ENCODE measurements around the gene FOXI2. TPM values are rescaled to one million over a fixed set of nuclear protein-coding genes. Genes with fewer than 3 reads are reported as not detected.

Gene FOXI2
- total RNA-seq, 1 donor from 2014 or later: not detected

GRCh38 chr10:127699311-127699710 lies 37.7 kb upstream of the FOXI2 start:
- TF ChIP-seq EZH2 (IDR thresholded peaks at IDR 0.05): no peak
- TF ChIP-seq CTCF (IDR thresholded peaks at IDR 0.05): no peak
- no peak for TF ChIP-seq EZH2phosphoT487 (IDR thresholded peaks at IDR 0.05)
- no peaks in the 10 kb centered on the region for H3K36me3 ChIP-seq
- peaks cover 15% of the 10 kb centered on the region for H3K4me1 Mint-ChIP-seq
- no peaks in the 10 kb centered on the region for H4K20me1 ChIP-seq (ENCODE audit: low read depth)
- no peaks in the 10 kb centered on the region for H3F3A ChIP-seq (ENCODE audit: low read depth)
- no peak for DNase-seq (ENCODE audit: low spot score)
- no peak overlapping the region for H3K27ac ChIP-seq
- H3K9me3 ChIP-seq (ENCODE audit: low read depth): no peaks in the 10 kb centered on the region
- H3K9ac ChIP-seq: no peak overlapping the region
- no peaks in the 10 kb centered on the region for H3K36me3 Mint-ChIP-seq
- H3K4me3 ChIP-seq: no peak overlapping the region
- H3K4me3 Mint-ChIP-seq: no peak overlapping the region
- H3K27me3 ChIP-seq: no peaks in the 10 kb centered on the region
- H3K27ac Mint-ChIP-seq: no peak overlapping the region
- no peaks in the 10 kb centered on the region for H3K9me3 Mint-ChIP-seq
- H3K4me1 ChIP-seq: no peaks in the 10 kb centered on the region
- no peak overlapping the region for H2AFZ ChIP-seq (replicated peaks)
- no peak overlapping the region for H3K4me2 ChIP-seq
- peaks cover 2% of the 10 kb centered on the region for H3K27me3 Mint-ChIP-seq (ENCODE audit: insufficient read depth, low read depth)
- no peaks in the 10 kb centered on the region for H3K79me2 ChIP-seq (ENCODE audit: low read depth)

- TF ChIP-seq CTCF (IDR thresholded peaks at IDR 0.05) (no peak), EZH2 (IDR thresholded peaks at IDR 0.05) (no peak), EZH2phosphoT487 (IDR thresholded peaks at IDR 0.05) (no peak)
- no peaks in the 10 kb centered on the region for H3K9me3 Mint-ChIP-seq
Observed at GRCh38 chr10:127702271-127702670, 34.7 kb upstream of the FOXI2 start.

GRCh38 chr10:127715249-127715648 lies 21.7 kb upstream of the FOXI2 start:
- no peak overlapping the region for H3K9ac ChIP-seq
- H3K27ac ChIP-seq: no peak overlapping the region
- peaks cover 4% of the 10 kb centered on the region for H4K20me1 ChIP-seq (ENCODE audit: low read depth)
- H3K4me3 ChIP-seq: no peak overlapping the region
- no peaks in the 10 kb centered on the region for H3K36me3 ChIP-seq
- H2AFZ ChIP-seq (replicated peaks): no peak overlapping the region
- H3K4me2 ChIP-seq: no peak overlapping the region
- Mint-ChIP-seq H3K27ac (no peak overlapping the region), H3K27me3 (ENCODE audit: insufficient read depth, low read depth) (peaks cover 3% of the 10 kb centered on the region), H3K9me3 (peaks cover 3% of the 10 kb centered on the region), H3K4me1 (no peaks in the 10 kb centered on the region), H3K4me3 (no peak overlapping the region), H3K36me3 (no peaks in the 10 kb centered on the region)
- DNase-seq (ENCODE audit: low spot score): no peak
- no peaks in the 10 kb centered on the region for H3K9me3 ChIP-seq (ENCODE audit: low read depth)
- H3K79me2 ChIP-seq (ENCODE audit: low read depth): no peaks in the 10 kb centered on the region
- no peaks in the 10 kb centered on the region for H3F3A ChIP-seq (ENCODE audit: low read depth)
- H3K27me3 ChIP-seq: peaks cover 27% of the 10 kb centered on the region
- no peaks in the 10 kb centered on the region for H3K4me1 ChIP-seq
- TF ChIP-seq EZH2phosphoT487 (IDR thresholded peaks at IDR 0.05): no peak
- no peak for TF ChIP-seq CTCF (IDR thresholded peaks at IDR 0.05)
- no peak for TF ChIP-seq EZH2 (IDR thresholded peaks at IDR 0.05)

More at GRCh38 chr10:127702271-127702670, 34.7 kb upstream of the FOXI2 start:
- Histone ChIP-seq H3F3A (ENCODE audit: low read depth) (no peaks in the 10 kb centered on the region), H3K27ac (no peak overlapping the region), H3K4me2 (no peak overlapping the region), H4K20me1 (ENCODE audit: low read depth) (no peaks in the 10 kb centered on the region), H2AFZ (replicated peaks) (no peak overlapping the region), H3K79me2 (ENCODE audit: low read depth) (no peaks in the 10 kb centered on the region), H3K9me3 (ENCODE audit: low read depth) (no peaks in the 10 kb centered on the region), H3K4me1 (no peaks in the 10 kb centered on the region), H3K36me3 (no peaks in the 10 kb centered on the region), H3K9ac (no peak overlapping the region), H3K4me3 (no peak overlapping the region), H3K27me3 (no peaks in the 10 kb centered on the region)
- peaks cover 15% of the 10 kb centered on the region for H3K4me1 Mint-ChIP-seq
- no peak overlapping the region for H3K4me3 Mint-ChIP-seq
- H3K36me3 Mint-ChIP-seq: no peaks in the 10 kb centered on the region
- no peak for DNase-seq (ENCODE audit: low spot score)
- peaks cover 2% of the 10 kb centered on the region for H3K27me3 Mint-ChIP-seq (ENCODE audit: insufficient read depth, low read depth)
- H3K27ac Mint-ChIP-seq: no peak overlapping the region

Measured in neural progenitor cell (in vitro differentiated cells).